GM19238 (cell line): ENCODE data around the gene SNX30.

Experiments used
- DNase-seq: peaks from one replicate; pipeline ENCODE4 v3.0.0; 2011; ENCODE audit warnings: low spot score; ENCODE audit not compliant: insufficient read length

SNX30 gene

DNA sequence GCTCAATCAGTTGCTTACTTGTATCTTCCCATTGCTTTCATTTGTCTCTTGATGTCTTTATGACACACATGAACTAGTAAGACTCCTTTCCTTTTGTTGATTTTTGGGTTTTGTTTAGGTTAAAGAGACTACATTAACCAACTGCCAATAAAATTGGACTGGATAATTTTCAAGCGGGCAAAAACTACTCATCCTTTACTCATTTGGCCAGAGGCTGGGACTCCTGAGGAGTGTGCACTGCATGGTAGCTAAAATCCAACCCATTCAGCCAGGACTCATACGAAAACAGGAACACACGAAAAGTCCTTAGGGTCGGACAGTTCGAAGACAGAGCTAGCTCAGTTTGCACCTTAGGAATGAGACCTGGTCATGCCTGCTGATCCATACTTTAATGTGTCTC lies 134.2 kb downstream of the SNX30 start:
- no peak for DNase-seq

DNA sequence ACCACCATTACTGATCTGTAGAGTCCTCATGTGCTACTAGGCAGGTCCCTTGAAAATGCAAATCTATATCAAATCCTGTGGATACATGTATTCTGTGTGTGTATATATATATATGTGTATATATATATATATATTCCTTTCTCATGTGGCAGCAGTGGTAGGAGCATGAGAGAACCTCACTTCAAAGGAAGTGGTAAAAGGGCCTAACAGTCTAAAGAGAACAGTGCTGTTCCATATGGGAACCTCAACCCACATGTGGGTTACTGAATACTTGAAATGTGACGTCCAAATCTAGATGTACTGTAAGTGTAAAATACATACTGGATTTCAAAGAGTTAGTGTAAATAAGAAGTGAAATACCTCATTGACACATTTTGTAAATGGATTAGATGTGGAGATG lies 134.8 kb downstream of the SNX30 start:
- DNase-seq: no peak

DNA sequence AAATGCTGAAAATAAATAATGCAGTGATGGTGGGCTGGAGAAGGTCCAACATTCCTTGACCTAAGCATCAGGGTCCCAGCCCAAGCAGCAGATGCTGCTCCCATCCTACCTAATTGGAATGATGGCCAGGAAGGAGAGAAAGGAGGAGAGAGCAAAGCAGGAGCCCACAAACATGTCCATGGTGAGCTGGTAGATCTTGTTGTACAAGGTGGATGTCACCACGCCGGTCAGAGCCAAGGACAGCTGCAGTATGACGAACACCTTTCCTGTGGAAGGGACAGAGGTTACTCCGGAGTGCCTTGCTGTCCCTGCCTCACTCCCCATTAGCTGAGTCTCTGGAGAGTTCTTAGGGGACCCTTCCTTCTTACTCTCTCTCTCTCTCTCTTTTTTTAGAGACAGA lies 135.8 kb downstream of the SNX30 start:
- DNase-seq: no peak

DNA sequence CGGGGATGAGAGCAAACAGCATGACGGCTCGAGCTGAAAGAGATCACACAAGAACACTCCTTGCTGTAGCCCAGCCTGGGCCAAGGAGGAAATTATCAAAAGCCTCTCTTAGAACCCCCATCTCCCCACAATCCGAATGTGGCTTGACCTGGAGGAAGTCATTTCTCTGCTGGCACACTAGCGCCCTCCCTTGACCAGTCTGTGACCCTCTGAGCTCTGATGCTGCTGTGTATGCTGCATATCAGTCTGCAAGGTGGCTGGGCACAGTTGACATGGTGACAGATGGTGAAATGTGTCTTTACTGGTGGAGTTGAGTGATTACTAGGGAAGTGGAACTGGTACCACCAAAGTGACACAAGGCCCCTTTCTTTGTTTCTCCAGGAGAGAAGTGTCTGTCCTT lies 136.8 kb downstream of the SNX30 start:
- DNase-seq: no peak

DNA sequence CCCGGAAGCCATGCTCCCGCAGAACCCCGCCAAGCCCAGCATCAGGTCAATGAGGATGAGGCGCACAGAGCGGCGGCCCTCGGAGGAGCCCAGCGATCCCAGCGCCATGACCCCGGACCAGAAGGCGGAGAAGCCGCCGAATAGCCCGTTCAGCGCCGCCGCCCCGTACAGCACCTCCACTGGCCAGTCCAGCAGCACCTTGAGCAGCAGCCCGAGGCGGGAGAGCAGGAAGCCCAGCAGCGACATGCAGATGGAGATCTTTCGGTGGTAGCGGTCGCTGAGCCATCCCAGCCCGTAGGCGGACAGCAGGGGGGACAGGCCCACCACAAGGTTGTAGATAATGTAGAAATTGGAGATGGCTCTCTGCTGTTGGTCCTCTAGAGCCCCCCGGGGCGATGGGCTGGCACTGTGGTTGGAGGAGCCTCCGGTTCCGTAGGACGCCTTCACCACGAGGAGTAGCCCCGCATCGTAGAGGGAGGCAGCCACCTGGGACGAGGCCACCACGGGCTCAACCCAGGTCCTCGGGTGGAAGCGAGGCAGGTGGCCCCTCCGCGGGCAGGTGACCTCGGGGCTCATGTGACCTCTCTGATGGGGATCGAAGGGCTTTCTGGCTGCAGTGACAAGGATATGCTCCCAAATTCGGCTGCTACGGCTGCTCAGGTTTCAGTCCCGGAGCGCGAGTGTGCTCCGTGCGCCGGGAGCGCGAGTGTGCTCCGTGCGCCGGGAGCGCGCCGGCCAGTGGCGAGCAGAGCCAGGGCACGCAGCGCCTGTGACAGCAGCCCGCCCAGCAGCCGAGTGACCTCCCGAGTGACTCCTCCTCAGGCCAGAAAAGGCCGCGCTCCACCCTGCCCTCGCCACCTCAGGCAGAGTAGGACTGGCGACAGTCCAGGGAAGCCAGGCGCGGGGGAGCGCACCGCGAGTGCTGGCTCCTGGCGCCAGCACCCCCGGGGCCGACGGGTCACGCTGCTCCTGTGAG lies 139.8 kb downstream of the SNX30 start, which contains the start of gene SLC46A2:
Gene SLC46A2, minus strand, starts transcription at position 771 of the 976 bp plus-strand sequence. Its CDS starts 195 bp downstream, at position 576.
- DNase-seq: no peak

DNA sequence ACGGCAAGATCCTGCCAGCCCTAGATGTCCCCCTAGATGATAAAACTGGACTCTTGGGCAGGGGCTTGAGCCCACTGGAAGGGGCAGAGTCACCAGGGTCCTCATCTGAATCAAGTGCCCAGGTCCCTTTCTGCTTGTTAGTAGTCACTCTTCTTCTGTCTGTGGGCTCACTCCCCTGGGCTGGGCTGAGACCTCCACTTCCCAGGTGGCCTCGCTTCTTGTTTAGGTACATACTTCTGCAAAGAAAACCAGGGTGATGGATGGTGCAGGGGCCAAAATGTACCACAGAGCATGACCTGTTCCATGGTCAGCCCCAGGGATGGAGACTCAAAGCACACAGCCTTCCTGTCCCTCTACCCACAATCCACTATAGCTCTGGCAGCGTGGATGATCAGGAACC lies 141.0 kb downstream of the SNX30 start:
- DNase-seq: no peak

DNA sequence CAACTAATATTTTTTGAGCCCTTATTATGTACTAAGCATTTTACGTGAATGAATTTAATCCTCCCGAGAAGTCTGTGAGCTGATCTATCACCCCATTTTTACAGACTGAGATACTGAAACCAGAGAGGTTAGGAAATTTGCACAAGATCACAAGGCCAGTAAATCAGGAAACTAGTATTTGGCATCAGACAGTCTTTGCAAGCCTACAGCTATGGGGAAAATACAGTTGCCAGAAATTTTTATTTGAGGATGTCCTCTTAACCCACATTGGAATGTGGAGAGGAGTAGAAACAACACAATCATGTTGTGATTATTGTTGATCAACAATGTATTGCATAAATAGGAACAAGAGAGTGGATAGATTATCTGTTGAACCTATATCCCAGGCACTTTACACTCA lies 142.4 kb downstream of the SNX30 start:
- no peak for DNase-seq

DNA sequence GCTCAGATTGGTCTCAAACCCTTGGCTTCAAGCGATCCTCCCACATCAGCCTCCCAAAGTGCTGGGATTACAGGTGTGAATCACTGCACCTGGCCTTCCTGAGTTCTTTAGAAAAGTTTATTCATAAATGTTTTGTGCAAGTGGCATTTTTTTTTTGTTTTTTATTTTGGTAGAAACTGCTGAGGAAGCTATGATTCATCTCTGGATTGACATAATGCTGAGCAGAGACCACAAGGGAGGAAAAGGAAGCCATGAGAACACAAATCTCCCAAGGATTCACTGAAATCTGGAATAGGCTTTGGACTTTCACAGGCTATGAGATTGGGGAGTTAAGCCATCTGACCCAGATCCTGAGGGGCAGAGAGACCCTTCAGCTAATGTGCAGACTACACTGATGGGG lies 143.5 kb downstream of the SNX30 start:
- DNase-seq: no peak

DNA sequence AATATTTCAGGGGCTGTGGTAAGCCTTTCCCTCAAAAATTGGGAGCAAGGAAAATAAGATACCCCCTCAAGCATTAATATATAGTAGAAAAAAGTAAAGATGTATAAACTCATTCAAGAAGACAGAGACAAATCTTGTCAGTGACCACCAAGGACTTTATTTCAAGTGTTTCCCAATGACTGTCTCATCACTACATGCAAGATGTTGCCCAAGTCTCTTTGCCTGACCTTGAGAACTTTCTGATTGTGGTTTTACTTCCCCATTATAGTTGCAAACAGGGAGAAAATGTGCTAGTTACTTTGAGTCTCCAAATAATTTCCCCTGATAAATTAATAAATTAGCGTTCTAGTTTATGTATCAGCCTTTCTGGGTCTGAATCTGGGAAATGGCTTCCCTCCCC lies 144.1 kb downstream of the SNX30 start:
- no peak for DNase-seq

DNA sequence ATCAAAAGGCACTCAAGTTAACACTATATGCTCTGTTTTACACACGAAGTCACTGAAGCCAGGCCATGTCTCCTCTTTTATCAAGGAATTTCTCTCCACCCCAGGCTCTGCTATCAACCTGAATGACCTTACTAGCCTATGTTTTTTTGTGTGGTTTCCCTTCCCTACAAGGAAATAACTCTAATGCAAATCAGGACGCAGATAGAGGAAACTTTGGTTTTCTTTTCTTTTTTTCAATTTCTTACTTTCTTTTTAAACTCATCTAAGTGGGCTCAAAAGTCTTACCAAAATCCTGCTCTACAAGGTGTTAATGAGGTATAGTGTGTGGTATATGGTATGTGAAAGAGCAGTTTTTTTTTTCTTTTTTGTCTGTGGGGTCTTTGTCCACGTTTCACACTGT lies 145.6 kb downstream of the SNX30 start:
- no peak for DNase-seq

DNA sequence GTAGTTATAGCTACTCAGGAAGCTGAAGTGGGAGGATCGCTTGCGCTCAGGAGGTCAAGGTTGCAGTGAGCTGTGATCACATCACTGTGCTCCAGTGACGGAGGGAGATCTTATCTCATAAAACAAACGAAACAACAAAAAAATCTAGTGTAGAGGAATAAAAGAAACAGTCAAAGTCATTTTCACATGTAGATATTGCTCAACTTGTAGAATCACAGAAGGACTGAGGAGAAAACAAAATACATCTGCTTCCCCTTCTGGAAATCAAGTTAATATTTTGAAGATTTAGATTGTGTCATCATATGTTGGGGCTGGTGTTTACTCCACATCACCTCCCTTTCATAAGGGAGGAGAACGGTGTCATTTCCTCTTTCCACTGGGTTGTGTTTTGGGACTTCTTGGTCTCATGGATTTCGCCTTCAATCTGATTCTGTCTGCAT lies 148.3 kb downstream of the SNX30 start:
- no peak for DNase-seq

DNA sequence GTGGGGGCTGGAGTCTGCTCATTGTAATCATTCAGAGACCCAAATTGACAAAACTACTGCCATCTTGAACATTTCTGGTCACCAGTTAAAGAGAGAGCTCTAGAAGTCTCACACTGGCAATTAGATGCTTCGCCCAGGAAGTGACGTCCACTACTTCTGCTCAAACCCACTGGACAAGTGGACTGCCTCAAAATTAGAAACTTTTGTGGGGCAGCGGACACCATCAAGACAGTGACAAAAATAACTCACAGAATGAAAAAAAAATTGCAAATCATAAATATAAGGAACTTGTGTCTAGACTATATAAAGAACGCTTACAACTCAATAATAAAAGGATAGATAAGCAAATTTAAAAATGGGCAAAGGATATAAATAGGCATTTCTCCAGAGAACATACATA lies 149.9 kb downstream of the SNX30 start:
- no peak for DNase-seq

DNA sequence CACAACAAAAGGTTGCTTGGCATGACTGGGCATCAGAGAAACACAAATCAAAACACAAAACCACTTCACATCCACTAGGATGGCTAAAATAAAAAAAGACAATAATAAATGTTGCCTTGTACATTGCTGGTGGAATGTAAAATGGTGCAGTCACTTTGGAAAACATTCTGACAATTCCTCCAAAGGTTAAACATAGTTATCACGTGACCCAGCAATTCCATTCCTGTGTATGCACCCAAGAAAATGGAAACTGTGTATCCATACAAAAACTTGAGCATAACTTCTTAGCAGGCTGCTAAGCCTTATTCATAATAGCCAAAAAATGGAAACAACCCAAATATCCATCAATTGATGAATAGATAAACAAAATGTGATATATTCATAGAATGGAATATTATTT lies 150.3 kb downstream of the SNX30 start:
- DNase-seq: no peak

DNA sequence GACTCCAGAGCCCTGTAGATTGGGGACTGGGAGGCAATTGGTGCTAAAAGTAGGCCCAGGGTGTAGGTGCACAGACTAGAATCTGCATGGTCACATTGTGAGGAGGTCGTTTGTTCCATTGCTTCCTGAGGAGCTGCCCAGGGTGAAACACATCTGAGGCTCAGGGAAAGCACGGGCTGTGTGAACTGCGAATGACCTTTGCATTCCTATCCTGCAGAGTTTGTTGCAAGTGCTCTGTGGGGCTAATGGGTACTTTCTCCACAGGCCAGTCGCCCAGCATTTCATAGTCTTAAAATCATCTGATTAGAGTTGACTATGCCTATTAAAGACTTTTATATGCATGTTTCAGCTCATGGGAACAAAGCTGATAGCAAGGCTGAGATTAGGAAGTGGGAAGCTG lies 154.5 kb downstream of the SNX30 start:
- DNase-seq: no peak

DNA sequence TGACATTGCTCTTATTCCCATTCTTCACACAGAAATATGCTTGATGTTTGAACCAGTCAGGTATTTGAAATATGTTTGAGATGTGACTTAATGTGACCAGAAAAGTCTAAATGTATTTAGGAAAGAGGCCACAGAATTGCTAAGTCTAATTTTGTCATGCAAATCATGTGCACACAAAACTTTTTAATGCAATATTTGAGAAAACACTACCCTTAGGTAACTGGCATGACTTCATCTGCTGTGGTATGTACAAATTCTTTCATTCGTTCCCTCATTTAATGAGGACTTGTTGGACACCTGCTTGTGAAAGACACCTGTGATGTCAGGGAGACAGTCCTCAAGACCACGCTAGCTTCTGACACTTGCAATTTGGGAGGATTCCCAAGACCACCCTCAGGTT lies 161.2 kb downstream of the SNX30 start:
- no peak for DNase-seq

DNA sequence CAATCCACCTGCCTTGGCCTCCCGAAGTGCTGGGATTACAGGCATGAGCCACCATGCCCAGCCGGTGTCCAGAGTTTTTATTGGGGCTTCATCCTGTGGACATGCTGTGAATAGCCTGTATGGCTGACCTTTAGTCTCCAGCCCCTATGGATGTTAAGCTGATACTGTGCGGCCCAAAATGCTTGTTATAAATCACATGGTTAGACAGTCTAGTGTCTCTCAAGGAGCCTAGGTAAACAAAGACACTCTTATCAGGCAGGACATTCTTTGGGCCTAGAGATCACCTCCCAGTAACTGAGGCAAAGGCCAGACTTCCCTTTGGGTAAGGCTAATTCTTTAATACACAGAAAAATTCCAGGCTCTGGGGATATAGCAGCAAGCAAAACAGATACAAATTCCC lies 162.1 kb downstream of the SNX30 start:
- DNase-seq: no peak

DNA sequence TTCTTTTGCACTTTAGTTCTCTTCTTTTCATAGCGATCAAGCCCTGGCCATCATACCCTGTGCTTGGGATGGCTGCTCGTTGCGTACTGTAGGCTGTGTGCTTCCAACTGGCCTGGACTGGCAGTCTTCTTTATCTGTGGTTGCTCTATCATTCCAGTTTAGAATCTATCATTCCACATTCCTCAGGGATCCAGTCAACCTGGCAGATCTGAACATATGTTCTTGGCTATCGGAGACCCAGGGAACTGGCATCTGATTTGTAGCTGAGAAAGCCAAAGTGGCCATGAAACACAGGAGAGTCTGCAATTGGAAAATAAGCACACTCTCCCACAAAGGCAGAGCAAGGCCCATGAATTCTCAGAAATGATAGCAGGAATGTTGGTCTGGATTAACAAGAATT lies 162.8 kb downstream of the SNX30 start:
- no peak for DNase-seq

DNA sequence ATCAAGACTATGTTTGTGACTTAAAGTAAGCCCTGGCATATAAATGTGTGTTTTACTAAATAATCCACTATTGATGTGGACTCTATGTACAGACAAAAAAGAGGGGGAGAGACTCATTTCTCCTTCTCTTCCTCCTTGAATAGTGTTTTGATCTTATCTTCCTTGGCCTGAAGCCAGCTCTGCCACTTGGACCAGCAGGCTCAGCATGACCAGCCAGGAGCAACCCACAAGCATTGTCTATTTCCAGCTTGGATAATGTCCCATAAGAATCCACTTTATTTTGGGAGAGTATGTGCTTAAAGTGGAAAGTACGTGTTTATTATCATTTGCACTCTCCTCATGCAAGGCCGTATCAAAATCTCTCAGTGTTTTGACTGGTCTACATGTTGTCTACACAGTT lies 164.0 kb downstream of the SNX30 start:
- DNase-seq: no peak

DNA sequence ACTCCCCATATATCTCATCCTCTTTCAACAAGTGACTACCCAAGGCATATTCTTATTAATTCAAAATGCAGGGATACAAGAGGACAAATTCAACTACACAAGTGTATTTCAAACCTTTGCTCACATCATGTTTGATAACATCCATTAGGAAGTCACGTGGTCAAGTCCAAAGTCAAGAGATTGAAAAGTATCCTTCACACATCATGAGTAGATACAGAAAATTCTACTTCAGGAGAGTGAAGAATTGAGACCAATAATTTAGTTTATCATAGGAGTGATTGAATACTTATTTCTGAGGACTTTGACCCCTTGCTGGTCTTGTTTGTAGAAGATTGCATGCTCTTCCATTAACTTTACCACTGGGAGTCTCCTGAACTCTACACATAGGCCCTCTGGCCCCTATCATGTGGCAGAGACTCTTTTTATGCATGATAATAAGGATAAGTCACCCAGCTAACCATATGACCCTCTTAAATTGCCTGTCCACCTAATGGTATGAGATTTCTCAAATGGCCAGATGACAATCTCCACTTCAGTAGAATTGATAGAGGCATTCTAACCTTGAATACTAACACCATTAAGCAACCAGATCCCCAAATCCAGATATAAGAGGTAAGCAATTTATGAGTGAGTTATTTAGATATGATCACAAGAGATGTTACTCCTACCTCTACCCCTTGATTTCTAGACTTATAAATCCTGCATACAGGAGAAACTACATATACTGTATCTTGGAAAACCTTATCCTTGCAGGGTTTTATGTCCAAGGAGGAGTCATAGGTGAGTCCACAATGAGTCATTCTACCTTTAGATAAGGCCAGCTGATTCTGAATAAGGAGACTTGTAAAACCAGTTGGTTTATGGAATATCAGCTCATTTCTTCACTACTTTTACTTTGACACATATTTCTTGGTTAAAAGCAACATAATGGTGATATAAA lies 166.8 kb downstream of the SNX30 start:
- DNase-seq: no peak

DNA sequence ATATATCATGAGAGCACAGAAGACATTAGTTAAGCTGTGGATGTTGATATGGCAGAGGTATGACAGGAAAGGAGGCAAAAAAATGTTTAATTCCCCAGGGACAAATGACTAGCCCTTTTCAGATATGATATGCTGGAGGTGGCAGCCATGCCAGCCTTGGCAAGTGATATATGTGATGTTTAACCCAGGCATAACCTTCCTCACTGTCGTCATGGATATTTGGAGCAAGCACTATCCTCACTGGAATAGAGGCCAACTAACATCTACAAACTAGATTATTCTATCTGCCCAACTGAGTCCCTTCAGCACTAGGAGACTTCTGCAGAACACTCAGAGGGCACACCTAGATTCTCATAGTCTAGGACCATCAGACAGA lies 167.4 kb downstream of the SNX30 start:
- no peak for DNase-seq

DNA sequence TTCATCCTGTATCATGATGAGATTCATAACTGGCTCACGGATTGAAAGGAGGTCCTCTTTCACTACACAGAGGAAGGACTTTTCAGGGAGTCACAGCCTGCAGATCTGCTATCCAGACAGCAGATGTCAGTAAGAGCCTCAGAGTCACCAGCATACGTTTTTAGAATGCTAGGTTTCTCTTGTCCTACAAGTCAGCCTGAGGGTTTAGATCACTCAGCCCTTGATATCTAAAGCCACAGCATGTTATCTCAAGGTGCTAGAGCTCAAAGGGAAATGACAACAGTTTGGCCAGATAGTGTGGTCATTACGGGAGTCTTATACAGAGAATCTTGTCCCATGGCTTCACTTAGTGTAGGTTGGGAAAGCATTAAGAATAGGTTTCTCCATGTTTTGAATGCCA lies 171.0 kb downstream of the SNX30 start:
- no peak for DNase-seq
